Mammary epithelial cell (primary cell): Measurements from ENCODE around the gene RPS6KA2.

Source experiments
- CTCF ChIP-seq, 2 donors: IDR thresholded peaks in 1 of 2; conservative IDR thresholded peaks in 1 of 2; 2 replicates each; pipeline ENCODE4 v1.5.1; 2011 to 2012; ENCODE audit warnings: inconsistent platforms in 2 of 2, low read length in 2 of 2, mild to moderate bottlenecking in 2 of 2, control low read depth in 1 of 2, low read depth in 1 of 2; ENCODE audit not compliant: insufficient read depth in 1 of 2; ENCODE audit errors: extremely low read depth in 1 of 2
- EZH2 ChIP-seq: IDR thresholded peaks from 2 replicates; pipeline ENCODE4 v1.6.1; 2012; ENCODE audit warnings: low read length, inconsistent platforms, borderline replicate concordance

- TF ChIP-seq CTCF (conservative IDR thresholded peaks at IDR 0.05 in 1 of 2, IDR thresholded peaks at IDR 0.05 in 1 of 2; ENCODE audit: extremely low read depth in 1 of 2, insufficient read depth in 1 of 2, low read depth in 1 of 2, low read length in 2 of 2) (no peak), EZH2 (no peak)
These were observed 12.9 kb downstream of the RPS6KA2 start for GRCh38 chr6:166614171-166614583.
